EL (cell line): ENCODE data around the gene CEACAM18.
A peak's percentile ranks its signal among the peaks of the same experiment; 100 is the strongest.
"Not testable (repeated sequence)": the region's sequence is repeated elsewhere in the genome, so short reads cannot be mapped to it uniquely, and the experiment has no call there.

Source experiments
- DNase-seq: peaks from one replicate; pipeline ENCODE4 v3.0.0-alpha.2; 2016

Gene CEACAM18

DNA sequence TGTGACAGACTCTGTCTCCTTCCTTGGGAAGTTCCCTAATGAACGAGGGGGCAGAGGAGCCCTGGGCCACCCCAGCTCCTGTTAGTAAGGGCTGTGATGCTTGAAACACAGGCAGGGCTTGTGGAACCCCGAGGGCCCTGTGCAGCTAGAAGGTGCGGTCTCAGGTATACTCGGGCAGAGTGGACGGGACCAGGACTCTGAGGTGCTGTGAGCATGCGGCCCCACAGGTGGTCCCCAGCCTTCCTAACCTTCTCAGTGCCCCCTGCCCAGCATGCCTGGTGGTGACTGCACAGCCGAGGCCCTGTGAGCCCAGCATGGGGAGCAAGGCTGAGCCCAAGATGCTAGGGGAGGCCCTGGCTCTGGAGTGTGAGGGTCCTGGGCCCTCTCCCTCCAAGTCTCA lies 16.1 kb upstream of the CEACAM18 start:
- DNase-seq: no peak

DNA sequence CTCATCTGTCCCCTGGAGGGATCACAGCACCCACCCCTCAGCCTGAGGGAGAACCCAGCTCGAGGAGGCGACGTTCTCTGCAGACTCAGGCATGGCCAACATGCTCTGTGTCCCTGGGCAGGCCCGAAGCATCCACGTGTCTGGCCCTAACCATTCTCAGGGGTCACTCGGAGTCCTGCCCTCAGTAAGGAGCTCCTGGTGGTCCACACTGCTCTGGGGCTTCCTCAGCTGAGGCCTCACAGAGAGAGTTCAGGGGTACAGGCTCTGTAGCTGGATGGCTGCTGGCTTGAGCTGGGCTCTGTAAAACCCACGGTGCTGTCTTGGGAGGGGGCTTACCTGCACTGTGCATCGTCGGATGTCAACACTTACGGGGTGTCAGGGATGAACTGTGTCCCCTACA lies 15.7 kb upstream of the CEACAM18 start:
- DNase-seq: no peak

DNA sequence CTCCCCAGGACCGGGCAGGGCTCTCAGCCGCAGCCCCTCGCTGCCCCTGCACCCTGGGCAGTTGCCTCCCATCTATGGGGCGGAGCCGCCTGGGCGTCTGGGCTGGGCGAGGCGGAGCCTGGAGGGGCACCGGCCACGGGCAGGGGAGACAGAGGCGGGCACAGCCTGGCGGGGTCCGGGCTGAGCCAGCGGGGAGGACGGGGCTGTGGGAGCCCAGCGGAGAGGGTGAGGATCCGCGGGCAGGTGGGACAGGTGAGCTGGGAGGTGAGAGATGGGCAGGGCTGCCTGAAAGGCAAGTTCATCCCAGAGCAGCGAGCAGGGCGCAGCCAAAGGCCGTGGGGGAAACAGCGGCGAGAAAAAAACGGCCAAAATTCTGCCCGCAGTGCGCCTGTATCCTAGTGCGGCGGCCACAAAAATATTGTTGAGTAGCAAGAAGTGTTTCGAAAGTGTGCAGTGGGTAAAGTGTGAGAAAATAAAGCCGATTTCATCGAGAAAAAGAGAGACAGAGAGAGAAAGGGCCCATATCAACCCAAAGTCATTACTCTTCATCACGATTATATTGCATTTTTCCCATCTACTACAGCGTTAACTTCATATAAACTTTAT lies 14.3 kb upstream of the CEACAM18 start:
- DNase-seq: not testable (repeated sequence)

DNA sequence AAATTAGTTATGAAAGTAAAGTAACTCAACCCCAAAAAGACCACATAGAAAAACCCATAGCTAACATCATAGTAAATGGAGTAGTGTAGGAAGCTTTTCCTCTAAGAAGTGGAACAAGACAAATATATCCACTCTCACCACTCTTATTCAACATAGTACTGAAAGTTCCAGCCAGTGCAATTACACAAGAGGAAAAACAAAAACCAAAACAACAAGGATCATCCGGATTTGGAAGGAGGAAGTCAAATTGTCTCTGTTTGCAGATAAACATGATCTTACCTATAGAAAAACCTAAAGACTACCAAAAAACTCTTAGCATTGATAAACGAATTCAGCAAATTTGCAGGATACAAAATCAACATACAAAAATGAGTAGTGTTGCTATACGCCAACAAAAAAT lies 11.6 kb upstream of the CEACAM18 start:
- no peak for DNase-seq

DNA sequence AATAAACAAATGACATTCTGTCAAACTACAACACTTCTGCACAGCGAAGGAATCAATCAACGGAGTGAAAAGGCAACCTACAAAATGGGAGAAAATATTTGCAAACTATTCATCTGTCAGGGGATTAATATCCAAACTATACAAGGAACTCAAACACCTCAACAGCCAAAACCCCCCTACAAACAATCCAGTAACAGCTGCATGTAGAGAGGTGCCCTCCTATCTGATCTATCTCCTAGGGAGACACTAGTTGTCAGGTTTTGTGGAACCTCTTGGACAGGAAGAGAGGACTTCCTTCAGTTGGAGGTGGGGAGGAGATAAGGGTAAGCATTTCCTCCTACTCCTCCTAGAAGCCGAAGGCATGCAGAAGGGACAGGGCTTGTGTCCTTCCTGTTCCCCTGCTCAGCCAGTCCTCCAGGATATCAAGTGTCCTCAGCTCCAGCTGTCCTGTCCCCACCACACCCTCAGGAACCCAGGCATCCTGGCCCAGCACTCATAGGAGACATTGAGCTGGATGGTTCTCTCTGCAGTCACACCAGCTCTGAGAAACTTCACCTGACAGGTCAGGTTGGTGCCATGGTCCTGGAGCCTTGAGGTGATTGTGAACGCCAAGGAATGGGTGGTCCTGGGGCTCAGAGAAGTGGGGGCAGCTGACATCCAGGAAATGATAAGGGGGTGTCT lies 10.3 kb upstream of the CEACAM18 start:
- no peak for DNase-seq

DNA sequence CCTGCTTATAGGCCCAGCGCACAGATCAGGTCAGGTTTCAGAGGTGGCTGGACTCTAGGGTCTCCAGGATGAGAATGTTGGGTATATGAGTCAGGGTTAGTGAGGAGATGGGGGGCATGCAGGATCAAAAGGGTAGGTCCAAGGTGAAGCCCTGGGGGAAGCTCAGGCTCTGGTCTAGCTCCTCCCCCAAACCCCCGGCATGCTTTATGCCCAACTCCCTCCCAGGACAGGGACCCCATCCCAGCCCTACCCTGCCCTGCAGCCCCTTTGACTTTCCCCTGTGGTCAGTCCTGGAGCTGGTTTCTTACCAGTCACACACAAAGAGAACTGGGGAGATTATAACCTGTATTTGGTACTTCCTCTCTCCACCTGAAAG lies 9.8 kb upstream of the CEACAM18 start:
- no peak for DNase-seq

DNA sequence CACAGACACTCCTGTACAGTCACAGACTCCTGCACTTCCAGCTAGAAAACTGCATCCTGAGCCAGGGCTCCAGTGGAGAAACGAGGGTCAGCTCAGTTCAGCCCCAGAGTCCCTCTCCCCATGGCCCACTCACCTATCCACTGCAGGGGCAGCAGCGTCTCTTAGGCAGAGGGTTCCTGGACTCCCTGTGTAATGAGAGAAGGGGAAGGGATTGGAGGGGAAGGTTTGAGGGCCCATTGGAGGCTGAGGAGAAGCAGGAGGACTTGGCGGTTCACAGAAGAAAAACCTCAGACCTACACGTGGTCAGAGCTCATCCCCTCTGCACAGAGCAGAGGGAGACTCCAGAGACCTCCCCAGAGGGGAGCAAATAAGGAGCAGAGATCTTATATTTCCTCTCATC lies 9.2 kb upstream of the CEACAM18 start:
- DNase-seq: no peak

DNA sequence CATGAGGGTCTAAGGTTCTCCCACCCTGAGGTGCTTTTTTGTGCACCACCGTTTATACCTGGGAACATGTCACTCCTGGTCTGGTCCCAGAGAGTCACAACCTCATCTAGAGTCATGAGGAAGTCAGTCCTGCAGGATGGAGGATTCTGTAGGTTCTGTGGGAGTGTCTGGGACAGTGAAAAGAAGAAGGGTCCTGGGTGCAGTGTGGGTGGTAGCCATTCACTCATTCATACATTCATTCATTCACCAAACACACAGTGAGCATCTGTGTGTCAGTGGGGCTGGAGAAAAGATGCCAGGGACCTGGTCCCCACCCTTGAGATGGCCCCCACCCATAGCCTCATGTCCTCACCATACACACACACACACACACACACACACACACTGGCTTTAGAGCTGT lies 8.7 kb upstream of the CEACAM18 start:
- DNase-seq: no peak

DNA sequence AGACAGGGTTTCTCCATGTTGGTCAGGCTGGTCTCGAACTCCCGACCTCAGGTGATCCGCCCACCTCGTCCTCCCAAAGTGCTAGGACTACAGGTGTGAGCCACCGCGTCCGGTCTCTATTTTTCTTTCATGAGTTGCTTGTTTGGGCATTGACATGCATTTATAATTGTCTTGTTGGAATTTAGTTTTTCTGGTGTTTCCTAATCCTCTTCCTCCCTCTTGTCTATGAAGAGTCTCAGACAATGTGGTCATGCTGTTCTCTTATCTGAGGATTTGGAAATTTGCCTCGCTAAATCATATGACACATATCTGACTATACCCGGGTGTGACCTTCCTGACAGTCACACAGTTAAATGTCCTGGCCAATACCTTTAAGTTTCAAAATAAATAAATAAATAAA lies 7.4 kb upstream of the CEACAM18 start:
- no peak for DNase-seq

DNA sequence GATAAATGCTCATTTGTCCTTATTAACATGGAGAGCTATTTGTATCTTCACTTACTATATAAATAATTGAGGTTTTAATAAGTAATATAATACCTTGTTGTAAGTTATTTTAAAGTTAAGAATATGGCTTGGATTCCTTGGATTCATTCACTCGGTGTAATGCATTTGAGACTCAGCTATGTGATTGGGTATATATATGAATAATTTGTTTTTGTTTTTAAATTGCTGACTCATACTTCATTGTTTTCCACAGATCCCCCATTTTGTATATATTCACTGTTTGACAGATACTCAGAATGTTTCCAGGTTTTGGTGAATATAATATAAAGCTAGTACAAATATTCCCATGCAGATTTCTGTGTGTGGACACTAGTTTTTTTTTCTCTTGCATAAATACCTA lies 6.8 kb upstream of the CEACAM18 start:
- no peak for DNase-seq

DNA sequence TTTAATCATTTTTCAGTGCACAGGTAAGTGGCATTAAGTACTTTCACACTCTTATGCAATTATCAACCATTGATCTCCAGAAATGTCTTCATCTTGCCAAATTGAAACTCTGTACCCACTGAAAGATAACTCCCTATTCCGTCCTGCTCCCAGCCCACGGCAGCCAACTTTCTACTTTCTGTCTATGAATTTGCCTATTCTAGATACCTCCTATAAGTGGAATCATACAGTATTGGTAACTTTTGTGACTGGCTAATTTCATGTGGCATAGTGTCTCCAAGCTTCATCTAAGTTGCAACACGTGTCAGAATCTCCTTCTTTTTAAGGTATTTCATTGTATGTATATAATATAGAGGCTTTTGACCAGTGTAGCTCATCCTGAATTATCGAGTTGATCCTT lies 5.7 kb upstream of the CEACAM18 start:
- no peak for DNase-seq

DNA sequence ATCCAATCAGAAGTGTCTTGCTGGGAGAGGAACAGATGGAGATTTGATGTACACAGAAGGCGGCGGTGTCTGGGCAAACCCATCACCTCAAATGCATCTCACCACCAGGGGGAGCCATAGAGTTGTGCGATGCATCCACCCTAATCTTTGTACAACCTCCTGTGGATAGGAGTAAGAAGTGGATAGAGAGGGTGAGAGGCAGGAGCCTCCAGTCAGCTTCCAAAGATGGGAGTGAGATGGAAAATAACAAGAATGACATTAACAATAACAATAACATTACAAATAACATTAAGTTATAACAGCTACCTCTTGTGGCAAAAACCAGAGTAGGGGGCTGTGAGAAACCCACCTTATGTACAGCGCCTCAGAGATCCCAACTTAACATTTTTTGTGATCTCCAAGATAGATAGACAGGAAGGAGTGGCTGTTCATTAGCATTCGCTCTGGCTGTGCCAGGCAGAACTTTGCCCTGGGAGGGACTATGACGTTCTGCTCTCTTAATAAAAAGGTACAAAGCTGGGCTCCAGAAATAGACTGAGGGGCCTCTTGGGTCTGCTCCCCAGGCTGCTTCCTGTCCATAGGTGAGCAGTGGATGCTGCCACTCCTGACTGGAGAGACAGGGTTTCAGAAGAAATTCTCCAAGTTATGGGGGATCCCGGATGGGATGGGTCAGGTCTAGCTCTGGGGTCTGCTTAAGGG lies 5.2 kb upstream of the CEACAM18 start:
- peak; percentile 57 for DNase-seq

DNA sequence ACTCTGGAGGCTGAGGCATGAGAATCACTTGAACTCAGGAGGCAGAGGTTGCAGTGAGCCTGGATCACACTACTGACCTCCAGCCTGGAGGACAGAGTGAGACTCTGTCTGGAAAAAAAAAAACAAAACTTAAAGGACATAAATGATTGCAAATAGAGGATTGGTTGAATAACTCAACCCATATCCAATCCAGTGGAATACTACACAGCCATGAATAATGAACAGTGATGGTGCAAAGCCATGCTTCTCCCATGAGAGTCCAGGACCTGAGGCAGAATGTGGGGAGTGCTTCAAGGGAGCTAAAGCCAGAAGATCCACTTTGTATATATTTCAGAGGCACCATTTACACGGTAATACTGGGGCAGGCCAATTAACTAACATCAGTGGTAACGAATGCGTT lies 2.2 kb upstream of the CEACAM18 start:
- DNase-seq: no peak

DNA sequence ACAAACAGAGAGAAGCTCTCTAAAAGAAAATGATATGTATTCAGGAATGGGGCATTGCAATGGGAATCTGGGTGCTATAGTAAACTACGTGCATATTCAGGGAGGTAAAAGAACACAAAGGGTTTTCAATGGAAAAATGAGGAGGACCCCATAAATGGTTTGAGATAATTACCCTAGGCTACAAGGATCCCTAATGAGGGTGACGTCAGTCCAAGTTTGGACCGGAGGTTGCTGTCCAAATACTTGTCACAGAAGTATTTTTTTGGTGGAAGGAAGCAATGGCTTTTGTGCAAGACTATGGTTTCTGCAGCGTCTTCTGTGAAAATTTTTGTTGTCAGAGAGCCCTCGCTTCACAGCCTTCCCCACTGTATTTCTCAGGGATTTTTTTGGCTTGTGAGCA lies 995 bp upstream of the CEACAM18 start:
- DNase-seq: no peak

DNA sequence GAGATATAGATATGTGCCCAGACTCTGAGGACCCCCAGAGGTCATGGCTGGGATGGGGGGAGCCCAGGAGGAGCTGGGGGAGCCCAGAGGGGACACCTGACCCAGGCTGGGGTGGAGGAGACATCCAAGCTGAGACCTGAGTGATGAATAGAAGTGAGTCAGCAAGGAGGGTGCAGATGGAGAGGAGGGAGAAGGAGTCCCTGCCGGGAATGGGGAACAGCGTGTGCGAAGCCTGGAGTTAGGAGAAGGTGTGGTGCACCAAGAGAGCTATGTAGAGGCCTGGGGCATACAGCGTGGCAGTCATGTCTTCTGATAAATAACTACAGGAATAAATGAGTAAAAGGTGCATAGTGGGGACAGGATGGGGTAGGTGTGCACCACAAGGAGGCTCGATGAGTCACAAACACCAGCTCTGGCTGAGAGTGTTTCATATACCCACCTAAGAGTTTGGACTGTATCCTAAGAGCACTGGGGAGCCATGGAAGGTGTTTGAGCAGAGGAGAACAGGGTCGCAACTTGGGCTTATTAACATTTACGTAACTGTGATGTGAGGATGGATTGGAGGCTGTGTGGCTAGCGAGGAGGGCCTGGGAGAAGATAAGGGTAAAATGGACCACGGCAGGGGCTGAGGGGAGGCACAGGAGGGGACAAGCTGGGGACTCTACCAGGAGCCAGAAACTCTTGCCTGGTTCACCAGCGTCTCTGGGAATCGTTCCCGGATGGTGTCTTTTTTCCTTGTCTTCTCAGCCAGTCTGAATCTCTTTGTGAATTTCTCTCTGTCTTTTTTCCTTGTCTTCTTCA lies 1.4 kb downstream of the CEACAM18 start:
- no peak for DNase-seq

DNA sequence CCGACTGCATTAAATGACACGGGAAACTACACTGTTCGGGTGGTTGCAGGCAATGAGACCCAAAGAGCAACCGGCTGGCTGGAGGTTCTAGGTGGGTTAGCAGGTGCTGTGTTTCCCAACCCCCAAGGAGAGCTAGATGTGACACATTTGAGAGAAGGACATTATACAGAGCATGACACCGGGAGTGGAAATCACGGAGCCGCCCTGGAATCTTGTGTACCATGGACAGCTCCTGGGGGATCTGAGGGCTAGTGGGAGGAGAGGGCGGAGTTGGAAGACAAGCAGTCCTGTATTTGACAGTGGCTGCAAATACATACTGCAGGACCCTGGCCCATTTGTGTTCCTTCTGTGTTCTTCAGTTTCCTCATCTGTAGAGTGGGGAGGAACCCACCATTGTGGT lies 2.3 kb downstream of the CEACAM18 start:
- DNase-seq: peak; percentile 7

DNA sequence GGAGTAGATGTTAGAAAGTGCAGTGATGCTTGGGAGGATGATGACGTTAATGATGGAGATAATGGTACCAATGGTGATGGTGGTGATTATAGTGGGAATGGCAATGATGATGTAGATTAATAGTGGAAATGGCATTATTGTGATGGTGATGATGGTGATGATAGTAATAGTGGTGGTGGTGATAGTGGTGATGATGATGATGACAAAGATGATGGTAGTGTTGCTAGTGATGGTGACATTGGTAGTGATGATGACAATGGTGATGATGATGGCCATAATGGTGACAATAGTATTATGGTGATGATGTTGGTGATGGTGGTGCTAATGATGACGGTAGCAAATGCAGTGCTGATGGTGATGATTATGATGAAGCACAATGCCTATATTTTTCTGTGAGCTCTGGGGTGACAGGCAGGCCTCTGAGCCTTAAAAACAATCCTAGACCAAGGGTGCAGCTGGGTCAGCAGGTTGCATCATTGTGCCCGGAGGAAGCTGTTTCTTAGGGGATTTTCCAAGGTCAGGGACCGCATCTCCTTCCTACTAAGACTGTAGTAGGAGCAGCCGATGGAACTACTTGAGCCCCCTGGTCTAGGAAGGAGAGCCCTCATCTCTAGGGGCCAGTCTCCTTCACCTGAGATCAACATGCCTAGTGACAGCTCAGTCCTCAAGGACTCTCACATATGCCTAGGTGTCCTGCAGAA lies 7.8 kb downstream of the CEACAM18 start:
- no peak for DNase-seq

DNA sequence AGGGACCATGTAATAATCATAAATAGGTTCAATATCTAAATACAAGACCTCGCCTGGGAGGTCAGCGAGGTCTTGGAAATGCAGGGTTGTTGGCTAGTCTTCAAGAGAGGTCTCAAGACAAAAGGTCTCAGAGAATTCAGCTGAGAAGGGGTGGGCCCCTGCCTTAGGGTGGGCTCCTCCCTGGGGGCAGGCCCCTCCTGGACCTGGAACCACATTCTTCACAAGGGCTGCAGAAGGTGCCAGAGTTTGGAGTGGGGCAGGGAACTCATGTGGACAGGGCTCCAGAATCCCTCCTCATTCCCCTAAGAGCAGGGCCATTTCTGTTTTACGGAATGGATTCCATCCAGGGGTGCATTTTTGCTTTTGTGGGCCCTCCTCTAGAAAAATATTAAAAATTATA lies 10.2 kb downstream of the CEACAM18 start:
- no peak for DNase-seq

DNA sequence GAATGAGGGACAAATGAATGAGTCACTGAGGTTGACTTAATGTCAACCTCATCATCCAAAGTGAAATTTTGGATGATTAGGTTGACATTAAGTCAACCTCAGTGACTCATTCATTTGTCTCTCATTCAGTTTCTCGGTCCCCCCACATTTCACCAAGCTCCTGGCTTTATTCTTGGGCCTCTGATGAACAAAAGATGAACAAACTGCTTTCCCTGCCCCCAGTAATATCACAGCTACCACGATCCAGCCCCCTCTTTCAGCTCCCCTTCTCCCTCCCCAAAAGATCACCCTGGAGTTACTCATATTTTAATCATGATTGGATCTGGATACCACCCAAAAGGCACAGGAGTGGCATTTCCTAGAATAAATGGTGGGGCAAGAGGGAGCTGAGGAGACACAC lies 10.8 kb downstream of the CEACAM18 start:
- no peak for DNase-seq

DNA sequence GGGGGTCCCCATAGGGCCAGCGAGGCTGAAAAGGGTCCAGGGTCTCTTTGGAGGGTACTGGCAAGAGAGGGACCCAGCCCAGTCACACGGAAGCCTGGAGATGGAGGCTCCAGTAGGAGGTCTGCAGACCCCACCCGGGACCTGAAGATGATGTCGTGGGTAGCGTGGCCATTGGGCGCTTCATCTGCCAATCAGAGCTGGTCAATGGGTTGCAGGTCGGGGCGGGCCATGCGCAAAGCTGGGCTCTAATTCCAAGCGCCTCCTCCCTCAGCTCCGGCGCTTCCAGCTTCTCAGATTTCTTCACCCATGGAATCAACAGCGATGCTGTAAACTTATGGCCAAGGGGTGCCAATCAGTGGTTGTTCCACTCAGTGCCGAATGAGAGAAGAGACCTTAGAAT lies 12.3 kb downstream of the CEACAM18 start:
- DNase-seq: no peak

DNA sequence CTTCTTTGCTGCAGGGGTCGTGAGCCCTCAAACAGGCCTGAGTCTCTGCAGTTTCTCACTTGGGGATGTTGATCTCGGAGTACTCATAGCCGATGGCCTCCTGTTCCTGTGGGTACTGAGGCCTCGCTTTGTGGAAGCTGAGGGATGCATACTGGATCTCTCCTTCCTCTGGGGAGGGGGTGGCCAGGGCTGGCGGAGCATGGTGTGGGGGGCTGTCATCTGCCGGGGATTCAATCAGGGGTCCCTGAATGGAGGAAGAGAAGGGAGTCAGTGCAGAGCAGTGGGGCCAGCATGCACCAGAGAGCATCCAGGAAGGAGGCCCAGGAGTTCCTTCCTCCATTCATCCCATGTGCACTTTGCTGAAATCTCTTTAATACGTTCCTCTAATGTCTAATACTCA lies 13.2 kb downstream of the CEACAM18 start:
- no peak for DNase-seq

DNA sequence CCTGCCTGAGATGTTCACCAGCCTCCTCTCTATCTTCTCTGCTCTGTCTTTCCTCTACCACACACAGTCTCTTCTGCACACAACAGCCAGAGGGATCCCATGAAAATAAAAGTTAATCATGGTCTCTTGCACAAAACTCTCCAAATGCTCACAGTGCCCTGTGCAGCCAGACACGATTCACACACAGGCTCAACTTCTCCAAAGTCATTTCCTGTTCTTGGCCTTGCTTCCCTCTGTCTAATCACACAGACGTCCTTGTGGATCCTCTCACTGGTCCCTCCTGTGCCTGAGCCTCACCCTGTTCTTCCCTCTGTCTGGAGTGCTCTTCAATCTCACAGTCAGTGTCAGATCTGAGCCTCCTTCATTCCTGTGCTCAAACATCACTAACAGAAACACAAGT lies 15.4 kb downstream of the CEACAM18 start:
- DNase-seq: no peak

DNA sequence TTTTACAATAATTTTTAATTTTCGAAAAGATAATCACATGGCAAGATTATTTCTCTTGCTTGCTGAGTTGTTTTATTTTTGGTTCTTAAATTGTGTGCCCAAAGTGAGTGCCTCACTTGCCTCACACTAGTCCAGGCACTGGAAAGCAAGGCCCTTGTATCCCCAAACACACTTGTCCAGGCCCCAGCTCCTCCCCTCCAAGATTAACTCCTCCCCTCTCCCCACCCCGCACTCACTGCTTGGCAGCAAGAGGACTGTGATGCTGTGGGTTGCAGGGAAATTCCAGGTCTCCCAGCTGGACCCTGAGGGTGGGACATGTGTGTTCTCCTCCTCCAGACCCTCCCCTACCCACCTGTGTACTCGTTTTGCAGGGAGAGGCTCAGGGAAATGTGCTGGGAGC lies 19.3 kb downstream of the CEACAM18 start:
- no peak for DNase-seq
